C4-2B (cell line): Measurements from ENCODE around the gene PLA2G15.

Experiments used
- H3K27ac ChIP-seq: fragments of 450-650 bp; 2 replicates; pipeline ENCODE4 v1.5.1; 2017
- ZFX ChIP-seq: fragments of 450-650 bp; IDR thresholded peaks from 2 replicates; pipeline ENCODE4 v1.6.1; 2017
- TF ChIP-seq, protein P1 (sequence below): fragments of 450-650 bp; conservative IDR thresholded peaks from 2 replicates; pipeline ENCODE4 v1.5.1; 2017; ENCODE audit warnings: mild to moderate bottlenecking

Gene PLA2G15

DNA sequence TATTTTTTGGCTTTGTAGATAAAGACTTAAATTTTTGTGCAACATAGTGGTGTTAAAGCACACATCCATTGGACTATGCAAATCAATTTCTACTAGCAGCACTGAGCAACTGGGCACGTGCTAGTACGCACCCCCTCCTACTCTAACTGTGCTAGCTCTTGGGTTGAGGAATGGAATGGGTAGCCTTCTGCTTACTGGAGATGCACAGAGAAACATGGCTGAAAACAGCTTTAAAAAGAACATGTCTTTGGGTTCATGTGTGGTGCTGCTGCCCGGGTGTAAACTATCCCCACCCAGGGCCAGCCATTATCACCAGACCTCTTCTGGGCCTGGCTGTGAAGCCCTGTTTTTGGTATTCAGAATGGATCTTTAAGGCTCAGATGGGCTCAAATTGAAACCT lies 16.5 kb upstream of the PLA2G15 start:
- no peak overlapping the region for H3K27ac ChIP-seq
- TF ChIP-seq ZFX = no peak
- TF ChIP-seq, protein P1, sequence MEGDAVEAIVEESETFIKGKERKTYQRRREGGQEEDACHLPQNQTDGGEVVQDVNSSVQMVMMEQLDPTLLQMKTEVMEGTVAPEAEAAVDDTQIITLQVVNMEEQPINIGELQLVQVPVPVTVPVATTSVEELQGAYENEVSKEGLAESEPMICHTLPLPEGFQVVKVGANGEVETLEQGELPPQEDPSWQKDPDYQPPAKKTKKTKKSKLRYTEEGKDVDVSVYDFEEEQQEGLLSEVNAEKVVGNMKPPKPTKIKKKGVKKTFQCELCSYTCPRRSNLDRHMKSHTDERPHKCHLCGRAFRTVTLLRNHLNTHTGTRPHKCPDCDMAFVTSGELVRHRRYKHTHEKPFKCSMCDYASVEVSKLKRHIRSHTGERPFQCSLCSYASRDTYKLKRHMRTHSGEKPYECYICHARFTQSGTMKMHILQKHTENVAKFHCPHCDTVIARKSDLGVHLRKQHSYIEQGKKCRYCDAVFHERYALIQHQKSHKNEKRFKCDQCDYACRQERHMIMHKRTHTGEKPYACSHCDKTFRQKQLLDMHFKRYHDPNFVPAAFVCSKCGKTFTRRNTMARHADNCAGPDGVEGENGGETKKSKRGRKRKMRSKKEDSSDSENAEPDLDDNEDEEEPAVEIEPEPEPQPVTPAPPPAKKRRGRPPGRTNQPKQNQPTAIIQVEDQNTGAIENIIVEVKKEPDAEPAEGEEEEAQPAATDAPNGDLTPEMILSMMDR = no peak

DNA sequence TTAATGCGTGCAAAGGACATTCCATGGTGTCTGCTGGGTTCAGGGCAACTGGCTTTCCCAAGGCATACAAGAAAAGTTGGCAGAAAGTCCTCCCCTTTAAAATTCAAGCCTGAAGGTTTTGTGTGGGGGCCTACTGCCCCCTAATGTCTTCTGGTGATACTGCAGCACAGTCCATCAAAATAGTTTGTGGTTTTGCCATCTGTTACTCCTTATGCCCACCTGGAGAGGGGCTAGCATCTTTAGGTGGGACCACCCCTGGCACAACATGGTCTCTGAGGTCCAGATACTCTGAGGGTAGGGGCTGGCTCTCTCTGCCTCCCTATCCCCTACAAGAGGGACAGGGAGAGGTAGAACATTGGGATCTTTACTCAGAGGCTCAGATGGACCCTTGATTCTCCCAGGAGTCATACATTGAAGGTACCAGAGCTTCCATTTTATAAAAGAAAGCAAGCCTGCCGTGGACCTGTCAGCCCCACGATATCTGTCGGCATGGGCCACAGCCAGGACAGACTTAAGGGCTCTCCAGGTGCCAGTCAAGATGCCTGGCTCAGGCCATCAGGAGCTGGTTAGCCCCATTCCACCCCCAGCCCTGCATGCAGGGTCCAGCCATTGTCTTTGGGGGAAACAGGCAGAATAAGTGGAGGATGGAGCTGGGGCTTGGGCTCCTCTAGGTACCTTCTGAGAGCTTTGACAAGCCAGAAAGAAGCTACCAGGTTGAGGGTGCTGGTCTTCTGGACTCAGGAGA lies 15.6 kb upstream of the PLA2G15 start:
- H3K27ac ChIP-seq = no peak overlapping the region; the same call in 1 of the 2 replicates
- TF ChIP-seq ZFX = no peak
- TF ChIP-seq, protein P1 = peak; percentile 88

DNA sequence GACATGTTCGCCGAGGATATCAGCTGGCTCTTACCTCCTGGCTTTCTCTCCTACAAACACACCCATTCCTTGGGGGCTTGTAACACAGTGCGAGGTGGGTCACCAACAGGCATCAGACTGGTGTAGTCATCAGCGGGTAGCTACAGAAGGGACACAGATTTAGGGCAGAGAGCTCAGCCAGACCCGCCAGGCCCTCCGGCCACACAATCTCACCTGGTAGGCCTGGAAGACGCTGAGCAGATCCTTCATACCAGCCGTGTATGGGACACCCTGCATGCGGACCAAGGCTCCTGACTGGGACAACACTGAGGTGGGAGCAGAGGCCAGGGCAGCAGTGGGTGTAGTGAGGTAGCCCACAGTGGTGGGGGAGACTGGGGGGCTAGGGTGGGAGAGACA lies 15.0 kb upstream of the PLA2G15 start:
- H3K27ac ChIP-seq = no peak overlapping the region
- TF ChIP-seq, protein P1 = no peak
- no peak for TF ChIP-seq ZFX

DNA sequence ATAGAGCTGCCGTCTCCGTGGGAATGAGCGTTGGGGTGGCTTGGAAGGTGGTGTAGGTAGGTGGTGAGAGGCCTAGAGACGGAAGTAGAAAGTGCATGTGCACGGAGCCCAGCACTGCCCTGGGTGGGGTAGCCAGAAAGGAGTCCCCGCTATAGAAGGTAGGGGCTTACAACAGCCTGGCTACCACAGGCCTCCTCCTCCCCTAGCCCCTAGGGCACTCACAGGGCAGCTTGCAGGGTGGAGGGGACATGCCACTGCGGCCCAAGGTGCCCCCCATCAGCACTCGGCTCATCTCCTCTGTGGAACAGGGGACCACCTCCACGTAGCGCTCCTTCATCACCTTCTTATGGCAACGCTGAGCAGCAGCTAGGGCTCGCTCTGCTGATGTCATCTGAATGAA lies 14.2 kb upstream of the PLA2G15 start:
- H3K27ac ChIP-seq = no peak overlapping the region
- TF ChIP-seq, protein P1 = no peak
- TF ChIP-seq ZFX = no peak

DNA sequence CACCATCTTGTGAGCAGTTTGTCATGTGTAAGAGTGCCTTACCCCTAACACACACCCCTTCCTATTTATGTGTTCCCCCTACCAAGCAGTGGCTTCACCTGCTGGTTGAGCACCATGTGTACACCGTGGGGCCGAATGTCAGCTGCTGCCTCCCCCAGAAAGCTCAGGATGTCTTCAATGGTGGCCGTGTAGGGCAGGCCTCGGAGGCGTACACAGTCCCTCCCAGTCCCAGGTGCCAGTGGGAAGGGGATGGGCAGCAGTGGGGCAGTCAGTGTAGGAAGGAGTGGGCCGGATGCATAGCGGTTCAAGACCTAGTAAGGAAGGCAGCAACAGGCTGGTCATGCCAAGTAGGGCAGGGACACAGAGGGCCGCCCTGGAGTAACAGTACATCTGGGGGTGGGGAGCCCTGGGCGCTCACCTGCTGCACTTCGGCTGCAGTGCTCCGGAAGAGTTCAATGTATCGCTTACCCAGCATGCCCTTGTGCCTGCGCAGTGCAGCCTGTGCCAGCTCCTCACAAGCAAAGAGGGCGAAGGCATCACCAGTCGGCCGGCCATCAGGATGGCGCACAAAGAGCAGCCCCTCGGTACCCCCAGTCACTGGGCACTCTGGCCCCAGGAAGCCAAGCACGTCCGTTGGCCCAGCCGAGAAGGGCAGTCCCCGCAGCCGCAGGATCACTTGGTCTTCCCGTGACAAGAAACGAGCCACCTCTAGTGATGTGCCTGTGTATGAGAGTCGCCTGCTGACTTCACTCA lies 13.6 kb upstream of the PLA2G15 start:
- no peak overlapping the region for H3K27ac ChIP-seq
- TF ChIP-seq, protein P1 = no peak
- TF ChIP-seq ZFX = no peak

DNA sequence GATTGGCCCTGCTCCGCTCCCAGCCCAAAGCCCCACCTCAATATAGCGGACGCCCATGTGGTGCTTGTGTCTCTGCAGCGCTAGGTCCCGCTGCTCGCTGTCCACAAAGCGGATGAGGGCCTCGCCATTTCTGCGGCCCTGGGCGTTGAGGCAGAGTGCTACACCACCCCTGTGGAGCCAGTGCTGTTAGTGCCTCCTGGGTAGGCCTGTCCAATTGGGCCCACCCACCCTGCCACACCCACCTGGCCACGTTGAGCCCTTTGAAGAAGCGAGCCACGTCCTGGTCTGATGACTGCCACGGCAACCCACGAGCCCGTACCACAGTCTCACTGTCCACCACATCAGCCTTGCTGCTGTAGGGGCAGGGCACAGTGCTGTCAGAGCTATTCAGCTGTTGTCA lies 12.8 kb upstream of the PLA2G15 start:
- TF ChIP-seq ZFX = no peak
- TF ChIP-seq, protein P1 = no peak
- no peak overlapping the region for H3K27ac ChIP-seq
